Breast epithelium (tissue), 4 donors: Measurements from ENCODE around the gene RTTN. TPM values are rescaled to one million over a fixed set of nuclear protein-coding genes. Genes with fewer than 3 reads are reported as not detected.

Experiments
- DNase-seq, 2 donors: peaks; one replicate each; pipeline ENCODE4 v3.0.0-alpha.2; 2019; ENCODE audit warnings: low spot score in 2 of 2
- H3K27ac ChIP-seq, 2 donors: fragments of 200-600 bp; sonication (generic) in 1 of 2; one replicate each; pipeline ENCODE4 v1.5.1; 2016 to 2019; ENCODE audit warnings: mild to moderate bottlenecking in 1 of 2
- H3K27me3 ChIP-seq, 2 donors: fragments of 200-600 bp; sonication (generic) in 1 of 2; one replicate each; pipeline versions ENCODE4 v1.5.1 to v1.6.0; 2017 to 2019; ENCODE audit warnings: control low read depth in 1 of 2, mild to moderate bottlenecking in 1 of 2
- H3K36me3 ChIP-seq: fragments of 200-600 bp; one replicate; pipeline ENCODE4 v1.5.1; 2019
- H3K4me1 ChIP-seq, 2 donors: fragments of 200-600 bp; sonication (generic); one replicate each; pipeline ENCODE4 v1.5.1; 2016 to 2019; ENCODE audit warnings: control low read depth in 1 of 2
- H3K4me3 ChIP-seq, 3 donors: fragments of 200-600 bp; sonication (generic); 1 replicate in 2 of 3; 2 replicates in 1 of 3; pipeline ENCODE4 v1.5.1; 2016 to 2019; ENCODE audit warnings: mild to moderate bottlenecking in 3 of 3, moderate library complexity in 2 of 3
- H3K9me3 ChIP-seq, 2 donors: fragments of 200-600 bp; sonication (generic) in 1 of 2; one replicate each; pipeline ENCODE4 v1.5.1; 2016 to 2019; ENCODE audit warnings: control low read depth in 1 of 2
- POLR2A ChIP-seq: fragments of 450-650 bp; IDR thresholded peaks from one replicate; pipeline ENCODE4 v1.6.1; 2016; ENCODE audit warnings: antibody characterized with exemption, mild to moderate bottlenecking, moderate library complexity
- POLR2AphosphoS5 ChIP-seq, 3 donors: sonication (generic); formaldehyde crosslinking; IDR thresholded peaks; one replicate each; pipeline ENCODE4 v1.6.1; 2017; ENCODE audit warnings: antibody characterized with exemption in 3 of 3
- intact Hi-C: fragments of 100-400 bp; cut with DNase I; formaldehyde crosslinking; loops from one replicate; pipeline ENCODE4 v1.15.1; 2023; ENCODE audit warnings: low total_unique reads
- total RNA-seq, 3 donors: library from RNA; depleted of rRNA; stranded (reverse); fragments of >200 nt; gene quantifications; one replicate each; pipeline ENCODE4 v1.1.0, GENCODE V29; 2016
- TF ChIP-seq, protein P1 (sequence below), 3 donors: fragments of 450-650 bp; IDR thresholded peaks; one replicate each; pipeline ENCODE4 v1.5.1; 2016 to 2017; ENCODE audit warnings: antibody characterized with exemption in 3 of 3, mild to moderate bottlenecking in 3 of 3, moderate library complexity in 3 of 3

Gene RTTN
- total RNA-seq, 3 donors from 2014 or later, result 14.7 to 35.0 (median 29.8) TPM

DNA sequence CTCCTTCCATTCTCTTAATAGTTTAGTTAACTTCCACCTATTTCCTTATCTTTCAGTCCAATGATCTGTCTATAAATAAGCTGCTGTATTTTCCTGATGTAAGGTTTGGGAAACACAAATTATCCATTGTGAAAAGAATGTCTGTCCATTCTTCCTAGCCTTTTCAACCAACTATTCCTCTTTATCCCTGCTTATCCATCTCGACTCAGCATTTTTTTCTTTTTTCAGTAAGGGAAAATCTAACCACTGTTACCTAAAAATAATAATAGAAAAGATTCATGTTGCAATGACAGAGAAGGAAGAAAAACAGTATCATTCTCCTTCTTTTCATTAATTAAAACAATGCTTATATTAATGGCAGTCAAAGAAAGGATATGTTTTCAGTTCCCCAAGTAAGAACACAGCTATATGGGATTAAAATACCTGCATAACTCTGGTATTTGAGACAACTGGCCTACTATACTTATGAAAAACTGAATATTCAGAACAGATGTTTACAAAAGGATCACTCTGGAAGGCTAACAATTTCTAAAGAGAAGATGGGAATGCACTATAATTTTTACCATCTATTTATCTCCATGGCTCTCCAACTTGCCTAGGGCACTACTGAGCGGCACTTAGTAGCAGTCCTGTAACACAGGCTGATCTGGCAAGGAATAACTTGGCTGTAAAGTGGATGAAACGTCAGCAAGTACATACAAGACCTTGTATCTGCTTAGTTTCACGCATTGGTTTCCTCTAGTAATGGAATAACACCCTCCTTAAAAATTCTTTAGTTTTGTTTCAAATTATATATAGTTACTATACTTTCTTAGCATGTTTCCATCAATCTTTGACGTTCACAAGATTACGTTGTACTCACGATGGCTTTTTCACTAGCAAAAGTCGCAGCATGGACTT, 57.2 kb downstream of the RTTN start:
- no peaks in the 10 kb centered on the region for H3K27me3 ChIP-seq
- H3K9me3 ChIP-seq, result no peaks in the 10 kb centered on the region
- H3K36me3 ChIP-seq, result peaks cover 8% of the 10 kb centered on the region
- intact Hi-C loops, result no loop called here
- no peak for DNase-seq
- TF ChIP-seq POLR2A, result no peak
- TF ChIP-seq, protein P1, sequence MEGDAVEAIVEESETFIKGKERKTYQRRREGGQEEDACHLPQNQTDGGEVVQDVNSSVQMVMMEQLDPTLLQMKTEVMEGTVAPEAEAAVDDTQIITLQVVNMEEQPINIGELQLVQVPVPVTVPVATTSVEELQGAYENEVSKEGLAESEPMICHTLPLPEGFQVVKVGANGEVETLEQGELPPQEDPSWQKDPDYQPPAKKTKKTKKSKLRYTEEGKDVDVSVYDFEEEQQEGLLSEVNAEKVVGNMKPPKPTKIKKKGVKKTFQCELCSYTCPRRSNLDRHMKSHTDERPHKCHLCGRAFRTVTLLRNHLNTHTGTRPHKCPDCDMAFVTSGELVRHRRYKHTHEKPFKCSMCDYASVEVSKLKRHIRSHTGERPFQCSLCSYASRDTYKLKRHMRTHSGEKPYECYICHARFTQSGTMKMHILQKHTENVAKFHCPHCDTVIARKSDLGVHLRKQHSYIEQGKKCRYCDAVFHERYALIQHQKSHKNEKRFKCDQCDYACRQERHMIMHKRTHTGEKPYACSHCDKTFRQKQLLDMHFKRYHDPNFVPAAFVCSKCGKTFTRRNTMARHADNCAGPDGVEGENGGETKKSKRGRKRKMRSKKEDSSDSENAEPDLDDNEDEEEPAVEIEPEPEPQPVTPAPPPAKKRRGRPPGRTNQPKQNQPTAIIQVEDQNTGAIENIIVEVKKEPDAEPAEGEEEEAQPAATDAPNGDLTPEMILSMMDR (IDR thresholded peaks at IDR 0.05), result no peak
- no peak for TF ChIP-seq POLR2AphosphoS5 (IDR thresholded peaks at IDR 0.05)
- H3K27ac ChIP-seq, result no peak overlapping the region
- no peak overlapping the region for H3K4me3 ChIP-seq
- H3K4me1 ChIP-seq, result no peaks in the 10 kb centered on the region

DNA sequence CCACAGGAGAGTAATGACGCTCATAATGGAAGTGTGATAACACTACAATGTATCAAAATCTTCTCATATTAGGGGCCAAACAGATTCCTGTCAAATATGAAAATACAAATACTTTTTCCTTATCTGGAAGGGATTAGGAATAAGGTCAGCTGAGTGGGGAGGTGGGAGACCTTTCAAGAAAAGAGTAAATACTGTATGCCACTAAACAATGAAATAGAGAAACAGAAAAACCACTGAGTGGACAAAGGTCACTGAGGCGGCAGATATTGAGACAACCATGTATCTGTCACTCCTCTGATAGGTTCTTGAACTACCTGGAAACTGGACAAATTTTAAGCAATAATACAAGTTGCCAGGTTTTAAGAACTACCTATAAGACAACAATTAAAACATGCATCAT, 59.3 kb downstream of the RTTN start:
- Histone ChIP-seq H3K9me3 (no peaks in the 10 kb centered on the region), H3K27ac (no peak overlapping the region), H3K36me3 (peaks cover 8% of the 10 kb centered on the region), H3K27me3 (no peaks in the 10 kb centered on the region), H3K4me3 (no peak overlapping the region), H3K4me1 (no peaks in the 10 kb centered on the region)
- TF ChIP-seq POLR2A, result no peak
- TF ChIP-seq POLR2AphosphoS5 (IDR thresholded peaks at IDR 0.05), result no peak
- TF ChIP-seq, protein P1 (IDR thresholded peaks at IDR 0.05), result no peak
- intact Hi-C loops, result no loop called here
- no peak for DNase-seq

DNA sequence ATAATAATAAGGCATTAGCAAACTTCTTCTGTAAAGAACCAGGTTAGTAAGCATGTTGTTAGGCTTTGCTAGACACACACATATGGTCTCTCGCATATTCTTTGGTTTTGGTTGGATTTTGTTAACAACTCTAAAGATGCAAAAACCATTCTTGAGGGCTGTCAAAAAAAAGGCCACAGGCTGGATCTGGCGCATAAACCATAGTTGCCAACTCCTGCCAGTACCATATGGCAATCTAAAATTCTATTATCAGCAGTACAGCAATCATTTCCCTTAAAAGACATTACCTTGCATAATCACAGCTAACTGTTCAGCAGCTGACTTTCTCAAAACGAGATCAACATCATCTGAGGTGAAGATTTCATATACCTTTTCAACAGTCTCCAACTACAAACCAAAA, 63.5 kb downstream of the RTTN start:
- Histone ChIP-seq H3K4me3 (no peak overlapping the region), H3K9me3 (no peaks in the 10 kb centered on the region), H3K4me1 (no peaks in the 10 kb centered on the region), H3K27ac (no peak overlapping the region), H3K27me3 (no peaks in the 10 kb centered on the region), H3K36me3 (no peaks in the 10 kb centered on the region)
- TF ChIP-seq, protein P1 (IDR thresholded peaks at IDR 0.05), result no peak
- TF ChIP-seq POLR2A (no peak), POLR2AphosphoS5 (IDR thresholded peaks at IDR 0.05) (no peak)
- no peak for DNase-seq
- intact Hi-C loops, result no loop called here

DNA sequence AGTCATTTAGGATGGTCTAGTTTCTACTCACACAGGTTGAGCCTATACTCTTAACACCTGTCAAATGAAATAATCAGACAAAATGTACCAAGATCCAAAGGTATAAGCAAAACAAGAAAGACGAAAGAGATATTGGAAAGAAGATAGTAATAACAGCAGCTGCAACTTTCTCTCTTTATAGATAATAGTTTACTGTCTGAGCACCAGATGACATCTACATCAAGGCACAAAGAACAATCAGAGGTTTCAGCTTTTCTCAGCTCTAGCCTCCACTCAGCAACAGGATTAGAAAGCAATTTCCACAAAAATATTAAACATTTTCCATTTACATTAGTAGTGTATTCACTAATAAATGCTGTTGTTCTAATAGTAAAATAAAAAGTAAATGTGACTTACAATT, 66.3 kb downstream of the RTTN start:
- no peak overlapping the region for H3K4me3 ChIP-seq
- no peaks in the 10 kb centered on the region for H3K9me3 ChIP-seq
- H3K27ac ChIP-seq, result no peak overlapping the region
- DNase-seq, result no peak
- intact Hi-C loops, result no loop called here
- H3K4me1 ChIP-seq, result no peaks in the 10 kb centered on the region
- TF ChIP-seq POLR2AphosphoS5 (IDR thresholded peaks at IDR 0.05), result no peak
- no peak for TF ChIP-seq POLR2A
- TF ChIP-seq, protein P1 (IDR thresholded peaks at IDR 0.05), result no peak
- no peaks in the 10 kb centered on the region for H3K36me3 ChIP-seq
- H3K27me3 ChIP-seq, result no peaks in the 10 kb centered on the region

DNA sequence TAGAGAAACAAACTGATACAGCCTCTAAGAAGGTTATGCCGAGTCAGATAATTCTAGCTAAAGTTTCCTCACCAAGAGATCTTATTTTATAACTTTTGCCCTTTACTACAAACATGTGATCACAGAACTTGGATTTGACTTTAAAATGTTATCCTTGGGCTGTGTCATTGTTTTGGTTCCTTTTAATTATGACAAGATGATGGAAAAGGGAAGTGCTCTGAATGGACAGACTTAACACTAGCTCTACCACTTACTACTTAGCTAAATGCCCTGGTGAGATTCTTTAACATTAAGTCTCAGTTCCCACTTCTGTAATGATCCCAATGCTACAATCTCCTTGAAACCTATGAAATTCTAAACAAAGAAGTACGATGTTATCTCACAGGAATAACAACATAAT, 69.9 kb downstream of the RTTN start:
- Histone ChIP-seq H3K27ac (no peak overlapping the region), H3K9me3 (no peaks in the 10 kb centered on the region), H3K27me3 (no peaks in the 10 kb centered on the region), H3K4me3 (no peak overlapping the region), H3K36me3 (no peaks in the 10 kb centered on the region), H3K4me1 (no peaks in the 10 kb centered on the region)
- intact Hi-C loops, result no loop called here
- TF ChIP-seq POLR2A (no peak), POLR2AphosphoS5 (IDR thresholded peaks at IDR 0.05) (no peak)
- TF ChIP-seq, protein P1 (IDR thresholded peaks at IDR 0.05), result no peak
- no peak for DNase-seq
